K562 (cell line): Measurements from ENCODE around the gene WDR44. TPM values are rescaled to one million over a fixed set of nuclear protein-coding genes. Genes with fewer than 3 reads are reported as not detected.

Experiments used
- ATAC-seq: fragments of 200-7000 bp; cut with Tn5 transposase; 3 replicates; pipeline ENCODE4 v1.9.1; 2020; ENCODE audit warnings: moderate library complexity
- BruUV-seq: library from RNA; stranded (reverse); fragments of 400-500 nt; replicated peaks from 2 replicates; lab custom pipeline; 2021; lab: Mats Ljungman, UMichigan
- CTCF ChIA-PET: fragments of 300-600 bp; formaldehyde crosslinking; extraction: SDS; loops from one replicate; lab custom pipeline; 2021; ENCODE audit warnings: low intra/inter-chr PET ratio; lab: Yijun Ruan, JAX
- POLR2A ChIA-PET: fragments of 300-600, 350-650 bp; sonication (Branson Sonifier 250); formaldehyde crosslinking; extraction: SDS; loops from one replicate; lab custom pipeline; 2021; ENCODE audit warnings: antibody characterized with exemption, inconsistent platforms; lab: Yijun Ruan, JAX
- DNase-seq, 4 experiments: peaks; one replicate each; pipeline versions ENCODE4 v3.0.0 to v3.0.0-alpha.2; 2011 to 2018; ENCODE audit warnings: low spot score in 3 of 4, mixed read lengths in 3 of 4; ENCODE audit errors: extremely low read depth in 1 of 4
- FAIRE-seq: peaks from 2 replicates; lab custom pipeline; 2011; peaks lifted over from hg19 to GRCh38; lab: Jason Lieb, UNC
- H2AFZ ChIP-seq: 2 replicates; pipeline ENCODE4 v1.6.0; 2011; ENCODE audit warnings: low read depth, low read length, control low read depth, inconsistent platforms
- H3K27ac ChIP-seq: fragments of 200-600 bp; 3 replicates; pipeline ENCODE4 v1.8.0; 2011; ENCODE audit warnings: low read depth, mild to moderate bottlenecking, control low read depth, inconsistent platforms, low read length, moderate library complexity, mixed read lengths; ENCODE audit errors: extremely low read depth
- H3K27me3 ChIP-seq, 2 experiments: fragments of 300-600 bp in 1 of 2; 2 replicates in 1 of 2; 3 replicates in 1 of 2; pipeline versions ENCODE4 v1.6.0 to v1.8.0; 2011; ENCODE audit warnings: inconsistent platforms in 2 of 2, low read length in 2 of 2, mild to moderate bottlenecking in 1 of 2, mixed read lengths in 1 of 2, moderate library complexity in 1 of 2; ENCODE audit not compliant: control insufficient read depth in 2 of 2, insufficient read depth in 2 of 2
- H3K36me3 ChIP-seq: fragments of 300-600 bp; 3 replicates; pipeline ENCODE4 v1.8.0; 2011; ENCODE audit warnings: mild to moderate bottlenecking, low read length, inconsistent platforms; ENCODE audit not compliant: control insufficient read depth, insufficient read depth
- H3K4me1 ChIP-seq, 2 experiments: fragments of 200-600 bp in 1 of 2; replicated peaks in 1 of 2; 2 replicates in 1 of 2; 3 replicates in 1 of 2; pipeline versions ENCODE4 v1.5.1 to v1.8.0; 2011; ENCODE audit warnings: inconsistent platforms in 2 of 2, low read length in 2 of 2, mild to moderate bottlenecking in 1 of 2, mixed read lengths in 1 of 2, moderate library complexity in 1 of 2; ENCODE audit not compliant: control insufficient read depth in 2 of 2, insufficient read depth in 2 of 2
- H3K4me2 ChIP-seq: 2 replicates; pipeline ENCODE4 v1.6.1; 2011; ENCODE audit warnings: low read length, control low read depth, inconsistent platforms, mixed read lengths; ENCODE audit not compliant: insufficient read depth
- H3K4me3 ChIP-seq: fragments of 200-600 bp; sonication (generic), shearing (Covaris generic); 2 replicates; pipeline ENCODE4 v1.5.1; 2016; ENCODE audit warnings: control low read depth, inconsistent platforms
- H3K79me2 ChIP-seq: fragments of 200-600 bp; 3 replicates; pipeline ENCODE4 v1.8.0; 2011; ENCODE audit warnings: low read length, inconsistent platforms; ENCODE audit not compliant: control insufficient read depth, insufficient read depth
- H3K9ac ChIP-seq, 2 experiments: 2 replicates each; pipeline versions ENCODE4 v1.6.0 to v1.6.1; 2011; ENCODE audit warnings: low read depth in 2 of 2, low read length in 2 of 2, control low read depth in 1 of 2, inconsistent platforms in 1 of 2, mild to moderate bottlenecking in 1 of 2, mixed read lengths in 1 of 2; ENCODE audit not compliant: insufficient read depth in 1 of 2
- H3K9me1 ChIP-seq: one replicate; pipeline ENCODE4 v1.6.0; 2011; ENCODE audit warnings: inconsistent platforms, mild to moderate bottlenecking, low read length, moderate library complexity; ENCODE audit not compliant: control insufficient read depth, insufficient read depth
- H3K9me3 ChIP-seq: replicated peaks from 2 replicates; pipeline ENCODE4 v1.5.1; 2011; ENCODE audit warnings: low read depth, low read length, inconsistent platforms; ENCODE audit not compliant: control insufficient read depth, insufficient read depth
- H4K20me1 ChIP-seq: replicated peaks from 2 replicates; pipeline ENCODE4 v1.6.1; 2011; ENCODE audit warnings: low read length, inconsistent platforms, mixed read lengths; ENCODE audit not compliant: control insufficient read depth, insufficient read depth
- HDAC1 ChIP-seq, 2 experiments: fragments of 450-650 bp; IDR thresholded peaks; 2 replicates each; pipeline ENCODE4 v1.6.1; 2016 to 2017; ENCODE audit warnings: inconsistent platforms in 1 of 2, mild to moderate bottlenecking in 1 of 2, moderate library complexity in 1 of 2
- MCM3 ChIP-seq: fragments of 450-650 bp; IDR thresholded peaks from 2 replicates; pipeline ENCODE4 v1.6.1; 2016
- PURB ChIP-seq: sonication (generic); formaldehyde crosslinking; IDR thresholded peaks from 2 replicates; pipeline ENCODE4 v1.9.0; 2021; ENCODE audit warnings: low read depth, mild to moderate bottlenecking, missing genetic modification reagents
- SMARCA4 ChIP-seq: fragments of 450-650 bp; IDR thresholded peaks from 2 replicates; pipeline ENCODE4 v1.6.1; 2016
- ZNF695 ChIP-seq: fragments of 450-650 bp; formaldehyde crosslinking; IDR thresholded peaks from 2 replicates; pipeline ENCODE4 v1.4.0; 2020; ENCODE audit warnings: mild to moderate bottlenecking, moderate library complexity
- WGBS: fragments of 100-300 bp; shearing (Covaris generic); methylation state at CpG from one replicate; pipeline ENCODE4 v1.1.6; 2016; ENCODE audit warnings: low coverage, mixed read lengths; ENCODE audit not compliant: insufficient coverage; ENCODE audit errors: missing lambda C conversion rate; 5-methylcytosine and 5-hydroxymethylcytosine counted together
- in situ Hi-C: fragments of 300-500 bp; cut with MboI; formaldehyde crosslinking; loops from 4 replicates; pipeline ENCODE4 v1.15.0; 2018; ENCODE audit warnings: inconsistent platforms, mixed read lengths
- intact Hi-C: fragments of 100-400 bp; cut with micrococcal nuclease; formaldehyde crosslinking; loops from 2 replicates; pipeline ENCODE4 v1.14.2; 2022
- polyA plus RNA-seq, 8 experiments: library from polyadenylated mRNA; depleted of rRNA in 4 of 8; stranded (reverse) in 5 of 8; unstranded in 3 of 8; fragments of >200 nt; fragmentation: Nextera tagmentation in 2 of 8; fragmentation: Illumina TruSeq in 1 of 8; extraction: Ambion mirVana in 2 of 8; extraction: Trizol in 1 of 8; gene quantifications; 2 replicates each; pipeline versions ENCODE4 v1.2.1 to v1.2.3, GENCODE V29; 2011 to 2014; ENCODE audit warnings: inconsistent platforms in 1 of 8, missing spikeins in 1 of 8
- total RNA-seq, 7 experiments: library from RNA; depleted of rRNA in 6 of 7; stranded (reverse); fragments of >200 nt in 6 of 7; fragmentation: Illumina TruSeq in 2 of 7; extraction: Trizol in 2 of 7; gene quantifications; 2 replicates each; pipeline versions ENCODE4 v1.2.1 to v1.2.3, GENCODE V29; 2011 to 2021; ENCODE audit warnings: low replicate concordance in 1 of 7
- TF ChIP-seq, protein P1 (sequence below): fragments of 450-650 bp; formaldehyde crosslinking; IDR thresholded peaks from 2 replicates; pipeline ENCODE4 v1.4.0; 2022; ENCODE audit warnings: mild to moderate bottlenecking, moderate library complexity

WDR44 gene
- total and polyA plus RNA-seq, 9 of the 15 experiments (the other 6 are each of a cell fraction or from before 2014, with no cell fraction given): 5.6 to 20.0 (median 14.6) TPM

DNA sequence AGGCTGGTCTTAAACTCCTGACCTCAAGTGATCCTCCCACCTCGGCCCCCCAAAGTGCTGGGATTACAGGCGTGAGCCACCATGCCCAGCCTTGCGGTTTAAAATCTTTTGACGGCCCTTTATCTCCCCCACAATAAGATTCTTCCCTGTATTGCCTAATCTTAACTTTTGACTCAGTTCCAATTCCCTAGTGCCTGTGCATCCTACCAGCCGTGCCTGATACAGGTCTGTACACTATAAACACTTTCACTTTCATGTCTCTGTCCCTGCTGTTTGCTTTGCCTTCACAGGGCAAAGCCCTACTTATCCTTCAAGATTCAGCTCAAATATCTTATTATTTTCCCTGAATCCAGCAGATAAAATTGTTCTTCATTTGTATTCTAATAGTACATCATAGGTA is 74.6 kb downstream of the WDR44 start (continued):
- TF ChIP-seq MCM3: no peak
- no peak for TF ChIP-seq PURB (CRISPR knock-in tag)
- no peak for TF ChIP-seq SMARCA4
- TF ChIP-seq ZNF695 (CRISPR knock-in tag): no peak
- no peak for TF ChIP-seq HDAC1 (IDR thresholded peaks at IDR 0.05)

DNA sequence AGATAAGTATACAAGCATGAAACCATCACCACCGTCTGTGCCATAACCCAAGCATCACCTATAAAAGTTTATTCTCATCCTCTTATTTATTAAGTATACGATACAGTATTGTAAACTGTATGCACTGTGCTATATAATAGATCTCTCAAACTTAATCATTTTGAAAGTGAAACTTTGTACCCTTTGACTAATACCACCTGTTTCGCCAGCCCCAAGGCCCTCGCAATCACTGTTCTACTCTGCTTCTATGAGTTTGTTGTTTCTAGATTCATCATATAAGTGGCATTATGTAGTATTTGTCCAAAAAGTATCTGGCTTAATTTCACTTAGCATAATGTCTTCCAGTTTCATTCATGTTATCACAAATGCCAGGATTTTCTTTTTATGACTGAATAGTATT is 77.7 kb downstream of the WDR44 start:
- no peak overlapping the region for H3K9ac ChIP-seq
- no peaks in the 10 kb centered on the region for H3K79me2 ChIP-seq
- H2AFZ ChIP-seq: no peak overlapping the region
- H4K20me1 ChIP-seq: no peaks in the 10 kb centered on the region
- ChIA-PET CTCF (no interaction called here), POLR2A (no interaction called here)
- H3K36me3 ChIP-seq: peaks cover 15% of the 10 kb centered on the region; the same call in 1 of the 3 replicates
- DNase-seq (no peak), FAIRE-seq (no peak), ATAC-seq (no peak)
- intact Hi-C loops: no loop called here
- no peaks in the 10 kb centered on the region for H3K27me3 ChIP-seq
- no peak overlapping the region for H3K4me2 ChIP-seq
- H3K4me1 ChIP-seq: no peaks in the 10 kb centered on the region; a peak in 1 of 5 replicates
- H3K27ac ChIP-seq: no peak overlapping the region
- TF ChIP-seq, protein P1, sequence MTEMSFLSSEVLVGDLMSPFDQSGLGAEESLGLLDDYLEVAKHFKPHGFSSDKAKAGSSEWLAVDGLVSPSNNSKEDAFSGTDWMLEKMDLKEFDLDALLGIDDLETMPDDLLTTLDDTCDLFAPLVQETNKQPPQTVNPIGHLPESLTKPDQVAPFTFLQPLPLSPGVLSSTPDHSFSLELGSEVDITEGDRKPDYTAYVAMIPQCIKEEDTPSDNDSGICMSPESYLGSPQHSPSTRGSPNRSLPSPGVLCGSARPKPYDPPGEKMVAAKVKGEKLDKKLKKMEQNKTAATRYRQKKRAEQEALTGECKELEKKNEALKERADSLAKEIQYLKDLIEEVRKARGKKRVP (CRISPR knock-in tag): no peak
- H3K9me3 ChIP-seq: no peaks in the 10 kb centered on the region
- H3K4me3 ChIP-seq: no peak overlapping the region
- no TSS peak for BruUV-seq
- no peaks in the 10 kb centered on the region for H3K9me1 ChIP-seq
- in situ Hi-C loops: no loop called here
- 86% methylated on average over 4 of the region's 4 CpGs for WGBS
